Smooth muscle cell (in vitro differentiated cells): ENCODE data around the gene PHYKPL. TPM values are rescaled to one million over a fixed set of nuclear protein-coding genes. Genes with fewer than 3 reads are reported as not detected.

Experiments
- DNase-seq: peaks from one replicate; lab custom pipeline; 2025; ENCODE audit not compliant: unreplicated experiment; lab: John Stamatoyannopoulos, UW
- H2AFZ ChIP-seq: fragments of 200-600 bp; sonication (generic); 2 replicates; pipeline ENCODE4 v1.6.0; 2016; ENCODE audit warnings: antibody characterized with exemption, low read depth, mild to moderate bottlenecking
- H3F3A ChIP-seq: fragments of 200-600 bp; sonication (generic); 2 replicates; pipeline ENCODE4 v1.6.0; 2017; ENCODE audit warnings: antibody characterized with exemption, low read depth
- H3K27ac ChIP-seq: fragments of 200-600 bp; sonication (generic); 2 replicates; pipeline ENCODE4 v1.5.1; 2016; ENCODE audit warnings: low read depth, mild to moderate bottlenecking
- H3K27me3 ChIP-seq: fragments of 200-600 bp; sonication (generic); 2 replicates; pipeline ENCODE4 v1.6.1; 2016; ENCODE audit warnings: low read depth, mild to moderate bottlenecking
- H3K36me3 ChIP-seq: fragments of 200-600 bp; sonication (generic); 2 replicates; pipeline ENCODE4 v1.5.1; 2016; ENCODE audit warnings: low read depth
- H3K4me1 ChIP-seq: fragments of 200-600 bp; sonication (generic); 2 replicates; pipeline ENCODE4 v1.5.1; 2016; ENCODE audit warnings: low read depth
- H3K4me2 ChIP-seq: fragments of 200-600 bp; sonication (generic); 2 replicates; pipeline ENCODE4 v1.6.0; 2016; ENCODE audit warnings: mild to moderate bottlenecking
- H3K4me3 ChIP-seq: fragments of 200-600 bp; sonication (generic); 2 replicates; pipeline ENCODE4 v1.5.1; 2016; ENCODE audit warnings: mild to moderate bottlenecking
- H3K79me2 ChIP-seq: fragments of 200-600 bp; sonication (generic); 2 replicates; pipeline ENCODE4 v1.6.0; 2016; ENCODE audit warnings: low read depth, mild to moderate bottlenecking
- H3K9ac ChIP-seq: fragments of 200-600 bp; sonication (generic); 2 replicates; pipeline ENCODE4 v1.6.0; 2016; ENCODE audit warnings: low read depth
- H3K9me3 ChIP-seq: fragments of 200-600 bp; sonication (generic); replicated peaks from 2 replicates; pipeline ENCODE4 v1.5.1; 2016; ENCODE audit warnings: low read depth
- H4K20me1 ChIP-seq: fragments of 200-600 bp; sonication (generic); 2 replicates; pipeline ENCODE4 v1.6.0; 2016; ENCODE audit warnings: low read depth
- WGBS: methylation state at CpG from one replicate; pipeline ENCODE4 v1.1.7; 2016; ENCODE audit warnings: low lambda C conversion rate; 5-methylcytosine and 5-hydroxymethylcytosine counted together
- polyA plus RNA-seq: library from polyadenylated mRNA; unstranded; fragments of >200 nt; fragmentation: Nextera tagmentation; extraction: Ambion mirVana; gene quantifications from 2 replicates; pipeline ENCODE4 v1.2.1, GENCODE V29; 2016
- total RNA-seq: library from RNA; depleted of rRNA; stranded (reverse); fragments of >200 nt; gene quantifications from 2 replicates; pipeline ENCODE4 v1.2.3, GENCODE V29; 2014
- TF ChIP-seq, protein P1 (sequence below): fragments of 200-600 bp; sonication (generic); IDR thresholded peaks from 2 replicates; pipeline ENCODE4 v1.5.1; 2017; ENCODE audit warnings: borderline replicate concordance, mild to moderate bottlenecking, antibody characterized with exemption; ENCODE audit not compliant: insufficient read depth, poor library complexity, severe bottlenecking

PHYKPL gene
- total and polyA plus RNA-seq, 2 experiments from 2014 or later, result 15.7 to 27.8 TPM

DNA sequence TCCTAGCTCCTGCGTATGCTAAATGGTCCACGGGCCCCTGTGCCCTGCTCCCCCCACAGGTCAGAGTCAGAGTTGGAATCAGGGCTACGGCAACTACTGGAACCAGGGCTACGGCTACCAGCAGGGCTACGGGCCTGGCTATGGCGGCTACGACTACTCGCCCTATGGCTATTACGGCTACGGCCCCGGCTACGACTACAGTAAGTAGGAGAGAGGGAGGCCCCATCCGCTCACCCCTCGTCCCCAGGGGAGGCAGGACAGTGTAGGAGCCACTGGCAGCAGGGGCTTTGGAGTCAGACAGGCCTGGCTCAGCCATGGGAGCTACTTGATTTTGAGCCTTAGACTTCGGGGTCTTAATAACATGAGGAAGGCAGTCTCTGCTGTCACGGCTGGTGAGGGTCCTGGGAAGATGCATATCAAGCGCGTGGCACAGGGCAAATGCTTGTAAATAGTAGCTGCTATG is 22.5 kb downstream of the PHYKPL start:
- H3K9me3 ChIP-seq, result no peaks in the 10 kb centered on the region
- H3K79me2 ChIP-seq, result peaks cover 44% of the 10 kb centered on the region
- no peak overlapping the region for H2AFZ ChIP-seq
- peaks cover 3% of the 10 kb centered on the region for H3K36me3 ChIP-seq
- H4K20me1 ChIP-seq, result peaks cover 100% of the 10 kb centered on the region
- H3K27me3 ChIP-seq, result no peaks in the 10 kb centered on the region
- no peak overlapping the region for H3K9ac ChIP-seq
- no peak overlapping the region for H3K4me2 ChIP-seq
- H3F3A ChIP-seq, result peaks cover 49% of the 10 kb centered on the region
- 98% methylated on average over 18 of the region's 18 CpGs for WGBS
- H3K4me3 ChIP-seq, result no peak overlapping the region
- H3K4me1 ChIP-seq, result peaks cover 11% of the 10 kb centered on the region
- H3K27ac ChIP-seq, result no peak overlapping the region
- TF ChIP-seq, protein P1, sequence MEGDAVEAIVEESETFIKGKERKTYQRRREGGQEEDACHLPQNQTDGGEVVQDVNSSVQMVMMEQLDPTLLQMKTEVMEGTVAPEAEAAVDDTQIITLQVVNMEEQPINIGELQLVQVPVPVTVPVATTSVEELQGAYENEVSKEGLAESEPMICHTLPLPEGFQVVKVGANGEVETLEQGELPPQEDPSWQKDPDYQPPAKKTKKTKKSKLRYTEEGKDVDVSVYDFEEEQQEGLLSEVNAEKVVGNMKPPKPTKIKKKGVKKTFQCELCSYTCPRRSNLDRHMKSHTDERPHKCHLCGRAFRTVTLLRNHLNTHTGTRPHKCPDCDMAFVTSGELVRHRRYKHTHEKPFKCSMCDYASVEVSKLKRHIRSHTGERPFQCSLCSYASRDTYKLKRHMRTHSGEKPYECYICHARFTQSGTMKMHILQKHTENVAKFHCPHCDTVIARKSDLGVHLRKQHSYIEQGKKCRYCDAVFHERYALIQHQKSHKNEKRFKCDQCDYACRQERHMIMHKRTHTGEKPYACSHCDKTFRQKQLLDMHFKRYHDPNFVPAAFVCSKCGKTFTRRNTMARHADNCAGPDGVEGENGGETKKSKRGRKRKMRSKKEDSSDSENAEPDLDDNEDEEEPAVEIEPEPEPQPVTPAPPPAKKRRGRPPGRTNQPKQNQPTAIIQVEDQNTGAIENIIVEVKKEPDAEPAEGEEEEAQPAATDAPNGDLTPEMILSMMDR, result no peak
- no peak for DNase-seq

DNA sequence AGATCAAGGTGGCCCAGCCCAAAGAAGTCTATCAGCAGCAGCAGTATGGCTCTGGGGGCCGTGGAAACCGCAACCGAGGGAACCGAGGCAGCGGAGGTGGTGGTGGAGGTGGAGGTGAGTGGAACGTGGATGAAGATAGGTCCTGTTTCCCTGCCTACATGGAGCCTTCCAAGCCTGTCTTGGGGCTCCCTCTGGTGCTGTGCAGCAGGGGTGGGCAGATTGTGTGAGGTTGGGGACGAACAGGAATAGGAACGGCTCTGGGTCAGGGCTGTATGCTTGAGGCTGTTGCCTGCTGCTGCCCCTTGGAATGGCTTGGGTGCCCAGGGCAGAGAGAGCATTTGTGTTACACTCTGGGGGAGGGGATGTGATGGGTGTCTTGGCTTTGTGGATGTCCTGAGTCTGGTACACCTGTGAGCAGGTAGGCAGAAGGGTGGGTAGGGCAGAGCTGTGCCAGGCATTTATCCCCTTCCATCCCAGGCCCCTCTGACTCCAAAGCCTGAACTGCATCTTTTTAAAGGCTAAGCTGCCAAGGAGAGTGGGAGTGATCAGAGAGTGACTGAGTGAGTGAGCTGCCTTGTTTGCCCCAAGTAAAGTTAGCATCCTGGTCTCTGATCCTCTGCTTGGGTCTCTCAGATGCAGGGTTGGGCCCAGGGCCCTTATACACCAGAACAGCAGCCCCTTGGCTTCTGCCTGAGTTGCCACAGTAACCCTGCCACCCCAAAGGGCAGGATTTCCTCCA is 23.1 kb downstream of the PHYKPL start:
- Histone ChIP-seq H2AFZ (no peak overlapping the region), H3K9me3 (no peaks in the 10 kb centered on the region)
- 99% methylated on average over 8 of the region's 8 CpGs for WGBS

DNA sequence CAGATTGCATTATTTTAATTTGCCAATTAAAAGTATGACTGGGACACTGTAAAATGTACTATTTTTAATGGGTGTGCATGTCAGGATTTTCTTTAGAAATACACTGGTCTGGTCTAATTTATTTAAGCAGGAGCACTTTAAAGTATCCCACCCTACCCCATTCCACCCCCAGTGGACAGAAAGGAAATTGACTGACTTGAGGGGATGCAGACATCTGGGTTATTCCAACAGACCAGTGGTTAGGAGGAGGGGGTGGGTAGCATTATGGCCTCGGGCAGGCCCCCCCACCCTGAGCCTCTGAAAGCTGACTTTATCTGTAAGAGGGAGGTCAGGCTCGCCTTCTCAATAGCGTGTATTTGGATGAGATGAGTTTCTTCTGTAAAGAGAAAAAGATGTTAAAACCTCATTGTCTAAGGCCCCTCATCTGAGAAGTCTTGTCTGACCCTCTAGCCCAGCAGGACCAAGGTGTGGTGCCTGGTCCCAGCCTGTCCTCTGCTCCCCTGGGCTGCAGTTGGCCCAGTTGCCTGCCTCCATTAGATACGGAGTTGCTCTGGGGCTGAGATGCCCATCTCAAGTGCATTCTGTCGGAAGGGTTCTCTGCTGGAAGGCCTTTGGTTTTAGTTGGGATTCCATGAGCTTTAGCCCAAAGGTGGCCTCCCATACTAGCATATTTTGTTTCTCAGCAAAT is 23.9 kb downstream of the PHYKPL start:
- H3K27ac ChIP-seq, result peak overlapping the region; percentile 15
- H3K79me2 ChIP-seq, result peaks cover 51% of the 10 kb centered on the region
- H3K36me3 ChIP-seq, result peaks cover 3% of the 10 kb centered on the region
- peaks cover 11% of the 10 kb centered on the region for H3K4me1 ChIP-seq
- WGBS, result 89% methylated on average over 5 of the region's 5 CpGs
- no peaks in the 10 kb centered on the region for H3K27me3 ChIP-seq
- no peak overlapping the region for H3K4me2 ChIP-seq
- H4K20me1 ChIP-seq, result peaks cover 86% of the 10 kb centered on the region
- H3K9ac ChIP-seq, result no peak overlapping the region
- no peak overlapping the region for H3K4me3 ChIP-seq
- H3F3A ChIP-seq, result peaks cover 49% of the 10 kb centered on the region
- no peaks in the 10 kb centered on the region for H3K9me3 ChIP-seq
- TF ChIP-seq, protein P1, result no peak
- H2AFZ ChIP-seq, result no peak overlapping the region
- no peak for DNase-seq

More for the DNA sequence above, 23.1 kb downstream of the PHYKPL start:
- Histone ChIP-seq H3K36me3 (peaks cover 3% of the 10 kb centered on the region), H3K4me2 (no peak overlapping the region), H3K9ac (no peak overlapping the region), H3K27ac (peak overlapping the region; percentile 15), H3K27me3 (no peaks in the 10 kb centered on the region), H3K4me1 (peaks cover 11% of the 10 kb centered on the region), H3K79me2 (peaks cover 50% of the 10 kb centered on the region), H3F3A (peaks cover 49% of the 10 kb centered on the region), H4K20me1 (peaks cover 94% of the 10 kb centered on the region), H3K4me3 (no peak overlapping the region)
- TF ChIP-seq, protein P1, result no peak
- DNase-seq, result no peak
